Measurements from ENCODE around the gene CABP7. TPM values are rescaled to one million over a fixed set of nuclear protein-coding genes. Genes with fewer than 3 reads are reported as not detected.

CABP7 gene
- total and polyA plus RNA-seq, 2 of the 13 experiments (the other 11 are each of a cell fraction or from before 2014, with no cell fraction given) = 0.08 TPM; not detected in 1

- no peaks in the 10 kb centered on the region for H3K9me3 ChIP-seq (ENCODE audit: low read length)
- no TSS peak for BruUV-seq (replicated peaks)
- peak overlapping the region; percentile 16; the same call in 1 of the 2 replicates for H3K4me2 ChIP-seq (ENCODE audit: low read depth, low read length)
- ChIA-PET CTCF (ENCODE audit: low intra/inter-chr PET ratio, low total read pairs) (interaction anchor here (1.1 kb wide), 1 partner anchor 279 kb away, joined by 3 read pairs; no protein-coding TSS in a partner anchor), POLR2A (no interaction called here)
- no peak overlapping the region for H3K27ac ChIP-seq (ENCODE audit: extremely low read length, insufficient read depth, low read length)
- ATAC-seq = peak; percentile 9; the same call in 2 of the 3 replicates
- FAIRE-seq = no peak
- no peak for DNase-seq (ENCODE audit: low spot score)
- H4K20me1 ChIP-seq (ENCODE audit: insufficient read depth, low read length) = 0 out of 2 replicates have a peak, but pooled peaks cover 7% of the 10 kb centered on the region
- no peak overlapping the region; a peak in 1 of 6 replicates for H3K4me3 ChIP-seq (replicated peaks in 1 of 3; ENCODE audit: insufficient read depth in 1 of 3, low read depth in 2 of 3, low read length in 3 of 3)
- H3K36me3 ChIP-seq (replicated peaks in 1 of 2; ENCODE audit: control insufficient read depth in 1 of 2, insufficient read depth in 2 of 2, low read length in 2 of 2) = peaks cover 0 to 1% of the 10 kb centered on the region in 2 experiments; a peak in 1 of 5 replicates
- no peaks in the 10 kb centered on the region for H3K79me2 ChIP-seq (ENCODE audit: insufficient read depth, low read length)
- H3K9ac ChIP-seq (ENCODE audit: insufficient read depth, low read depth, low read length) = no peak overlapping the region
- in situ Hi-C loops (cut with HindIII; ENCODE audit: extremely low pct_ligation_motif_present, low pct_unique_long_range_greater_than_20kb) = no loop called here
- peaks cover 14 to 46% of the 10 kb centered on the region in 2 experiments; a peak in 4 of 5 replicates for H3K27me3 ChIP-seq (ENCODE audit: control insufficient read depth in 1 of 2, insufficient read depth in 2 of 2, low read length in 2 of 2)
- intact Hi-C loops (cut with micrococcal nuclease; ENCODE audit: unreplicated experiment) = loop anchor here (1.0 kb wide), 1 partner anchor 279 kb away; no protein-coding TSS in a partner anchor
- WGBS (ENCODE audit: low lambda C conversion rate) = 0% methylated on average over 6 of the region's 15 CpGs
- H2AFZ ChIP-seq (ENCODE audit: low read length) = no peak overlapping the region
- H3K4me1 ChIP-seq (ENCODE audit: insufficient read depth, low read length) = peaks cover 12% of the 10 kb centered on the region; the same call in 1 of the 2 replicates
- TF ChIP-seq RCOR2 (CRISPR knock-in tag; IDR thresholded peaks at IDR 0.05) (0 out of 2 replicates have a peak, but pooled peaks have one; percentile 37), KDM1A (CRISPR knock-in tag; IDR thresholded peaks at IDR 0.05) (0 out of 2 replicates have a peak, but pooled peaks have one; percentile 28), PRPF4 (IDR thresholded peaks at IDR 0.05; ENCODE audit: low read depth, low read length, poor library complexity, severe bottlenecking) (no peak), ZNF431 (CRISPR knock-in tag; IDR thresholded peaks at IDR 0.05; ENCODE audit: borderline replicate concordance, low read depth) (no peak), IKZF5 (CRISPR knock-in tag; IDR thresholded peaks at IDR 0.05) (no peak), ZNF572 (CRISPR knock-in tag; IDR thresholded peaks at IDR 0.05) (no peak), ZNF549 (CRISPR knock-in tag; IDR thresholded peaks at IDR 0.05) (no peak), TBX2 (CRISPR knock-in tag; IDR thresholded peaks at IDR 0.05; ENCODE audit: borderline replicate concordance) (no peak), ZBTB44 (CRISPR knock-in tag; IDR thresholded peaks at IDR 0.05) (no peak), ZNF629 (CRISPR knock-in tag; conservative IDR thresholded peaks at IDR 0.05) (peak; percentile 97), KIAA2018 (CRISPR knock-in tag; IDR thresholded peaks at IDR 0.05; ENCODE audit: borderline replicate concordance) (no peak), ADNP (CRISPR knock-in tag; IDR thresholded peaks at IDR 0.05) (0 out of 2 replicates have a peak, but pooled peaks have one; percentile 27)
These were observed 6.8 kb downstream of the CABP7 start for GRCh38 chr22:29726512-29727130.
